ENCODE results near the gene OSTC.
A peak's percentile ranks its signal among the peaks of the same experiment; 100 is the strongest.

Gene OSTC

GRCh38 chr4:108636246-108636645 is 14.2 kb upstream of the OSTC start:
- Histone ChIP-seq H3K9me3 (no peaks in the 10 kb centered on the region), H3K4me1 (no peaks in the 10 kb centered on the region), H3K27me3 (no peaks in the 10 kb centered on the region), H3K4me3 (ENCODE audit: low read depth, low read length) (no peak overlapping the region), H3K36me3 (peaks cover 35% of the 10 kb centered on the region)
- TF ChIP-seq, protein P1, sequence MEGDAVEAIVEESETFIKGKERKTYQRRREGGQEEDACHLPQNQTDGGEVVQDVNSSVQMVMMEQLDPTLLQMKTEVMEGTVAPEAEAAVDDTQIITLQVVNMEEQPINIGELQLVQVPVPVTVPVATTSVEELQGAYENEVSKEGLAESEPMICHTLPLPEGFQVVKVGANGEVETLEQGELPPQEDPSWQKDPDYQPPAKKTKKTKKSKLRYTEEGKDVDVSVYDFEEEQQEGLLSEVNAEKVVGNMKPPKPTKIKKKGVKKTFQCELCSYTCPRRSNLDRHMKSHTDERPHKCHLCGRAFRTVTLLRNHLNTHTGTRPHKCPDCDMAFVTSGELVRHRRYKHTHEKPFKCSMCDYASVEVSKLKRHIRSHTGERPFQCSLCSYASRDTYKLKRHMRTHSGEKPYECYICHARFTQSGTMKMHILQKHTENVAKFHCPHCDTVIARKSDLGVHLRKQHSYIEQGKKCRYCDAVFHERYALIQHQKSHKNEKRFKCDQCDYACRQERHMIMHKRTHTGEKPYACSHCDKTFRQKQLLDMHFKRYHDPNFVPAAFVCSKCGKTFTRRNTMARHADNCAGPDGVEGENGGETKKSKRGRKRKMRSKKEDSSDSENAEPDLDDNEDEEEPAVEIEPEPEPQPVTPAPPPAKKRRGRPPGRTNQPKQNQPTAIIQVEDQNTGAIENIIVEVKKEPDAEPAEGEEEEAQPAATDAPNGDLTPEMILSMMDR (IDR thresholded peaks at IDR 0.05; ENCODE audit: low read depth, low read length) = no peak
- DNase-seq = no peak

DNA sequence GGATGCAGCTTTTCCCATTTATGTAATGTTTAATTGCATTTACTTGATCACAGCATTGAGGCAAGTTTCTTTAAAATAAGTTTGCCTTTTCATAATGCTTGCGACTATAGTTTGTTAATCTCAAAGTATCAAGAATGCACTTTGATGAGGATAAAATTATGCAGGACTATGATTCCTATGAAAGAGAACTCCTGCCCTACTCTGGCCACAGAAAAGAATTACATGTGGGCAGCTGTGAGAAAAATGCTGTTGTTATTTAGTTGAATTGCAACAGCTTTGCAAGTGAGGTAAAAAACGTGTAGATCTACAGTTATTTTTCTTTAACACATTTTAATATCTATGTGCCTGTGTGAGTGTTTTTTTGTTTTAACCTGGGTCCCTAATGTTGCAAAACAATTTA is 12.5 kb upstream of the OSTC start:
- Histone ChIP-seq H3K36me3 (peaks cover 21% of the 10 kb centered on the region), H3K4me3 (ENCODE audit: low read depth, low read length) (no peak overlapping the region), H3K4me1 (no peaks in the 10 kb centered on the region), H3K9me3 (no peaks in the 10 kb centered on the region), H3K27me3 (no peaks in the 10 kb centered on the region)
- no peak for DNase-seq
- TF ChIP-seq, protein P1 (IDR thresholded peaks at IDR 0.05; ENCODE audit: low read depth, low read length) = no peak

- TF ChIP-seq, protein P1 (IDR thresholded peaks at IDR 0.05; ENCODE audit: low read depth, low read length) = no peak
- no peaks in the 10 kb centered on the region for H3K4me1 ChIP-seq
- no peaks in the 10 kb centered on the region for H3K36me3 ChIP-seq
- H3K27me3 ChIP-seq = no peaks in the 10 kb centered on the region
- no peaks in the 10 kb centered on the region for H3K9me3 ChIP-seq
- DNase-seq = no peak
- no peak overlapping the region for H3K4me3 ChIP-seq (ENCODE audit: low read depth, low read length)
Observed at GRCh38 chr4:108644237-108644636, 6.2 kb upstream of the OSTC start.

DNA sequence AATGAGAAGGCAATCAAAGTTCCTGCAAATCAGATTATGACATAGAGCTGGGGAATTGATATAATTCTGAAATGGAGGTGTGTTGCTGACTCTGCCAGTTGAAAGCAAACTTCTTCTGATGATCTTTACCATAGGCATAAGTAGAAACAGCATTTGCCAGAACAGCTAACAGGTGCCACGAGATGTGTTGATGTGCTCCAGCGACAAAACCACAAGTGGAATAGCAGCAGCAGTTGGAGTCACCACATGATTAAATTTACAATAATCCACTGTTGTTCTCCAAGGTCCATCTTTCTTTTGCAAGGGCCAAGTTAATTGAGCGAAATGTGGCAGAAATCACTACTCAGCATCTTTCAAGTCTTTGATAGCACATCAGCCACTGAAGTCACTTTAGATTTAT is 3.7 kb upstream of the OSTC start:
- no peaks in the 10 kb centered on the region for H3K27me3 ChIP-seq
- TF ChIP-seq, protein P1 (IDR thresholded peaks at IDR 0.05; ENCODE audit: low read depth, low read length) = no peak
- H3K4me3 ChIP-seq (ENCODE audit: low read depth, low read length) = no peak overlapping the region
- H3K36me3 ChIP-seq = no peaks in the 10 kb centered on the region
- DNase-seq = no peak
- H3K9me3 ChIP-seq = no peaks in the 10 kb centered on the region
- H3K4me1 ChIP-seq = peaks cover 3% of the 10 kb centered on the region; the same call in 1 of the 2 replicates

DNA sequence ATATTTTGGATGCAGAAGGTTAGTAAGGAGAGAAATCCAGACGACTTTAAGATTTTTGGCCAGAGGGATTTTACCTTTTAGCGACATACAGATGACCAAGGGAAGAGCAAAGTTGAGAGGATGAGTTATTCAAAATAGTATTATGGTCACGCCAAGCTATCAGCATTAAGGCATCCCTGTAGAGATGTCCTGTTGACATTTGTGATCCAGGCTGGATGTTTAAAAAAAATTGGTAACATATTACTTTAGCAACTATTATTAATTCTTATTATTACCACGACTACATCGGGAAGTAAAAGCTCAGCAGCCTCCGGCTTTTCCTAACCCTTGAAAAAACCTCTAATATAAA is 562 bp upstream of the OSTC start:
- H3K9me3 ChIP-seq = no peaks in the 10 kb centered on the region
- H3K36me3 ChIP-seq = no peaks in the 10 kb centered on the region
- H3K27me3 ChIP-seq = no peaks in the 10 kb centered on the region
- H3K4me3 ChIP-seq (ENCODE audit: low read depth, low read length) = peak overlapping the region; percentile 96
- DNase-seq = no peak
- H3K4me1 ChIP-seq = peaks cover 3% of the 10 kb centered on the region; the same call in 1 of the 2 replicates
- TF ChIP-seq, protein P1 (IDR thresholded peaks at IDR 0.05; ENCODE audit: low read depth, low read length) = no peak; the same call in 1 of the 2 replicates

DNA sequence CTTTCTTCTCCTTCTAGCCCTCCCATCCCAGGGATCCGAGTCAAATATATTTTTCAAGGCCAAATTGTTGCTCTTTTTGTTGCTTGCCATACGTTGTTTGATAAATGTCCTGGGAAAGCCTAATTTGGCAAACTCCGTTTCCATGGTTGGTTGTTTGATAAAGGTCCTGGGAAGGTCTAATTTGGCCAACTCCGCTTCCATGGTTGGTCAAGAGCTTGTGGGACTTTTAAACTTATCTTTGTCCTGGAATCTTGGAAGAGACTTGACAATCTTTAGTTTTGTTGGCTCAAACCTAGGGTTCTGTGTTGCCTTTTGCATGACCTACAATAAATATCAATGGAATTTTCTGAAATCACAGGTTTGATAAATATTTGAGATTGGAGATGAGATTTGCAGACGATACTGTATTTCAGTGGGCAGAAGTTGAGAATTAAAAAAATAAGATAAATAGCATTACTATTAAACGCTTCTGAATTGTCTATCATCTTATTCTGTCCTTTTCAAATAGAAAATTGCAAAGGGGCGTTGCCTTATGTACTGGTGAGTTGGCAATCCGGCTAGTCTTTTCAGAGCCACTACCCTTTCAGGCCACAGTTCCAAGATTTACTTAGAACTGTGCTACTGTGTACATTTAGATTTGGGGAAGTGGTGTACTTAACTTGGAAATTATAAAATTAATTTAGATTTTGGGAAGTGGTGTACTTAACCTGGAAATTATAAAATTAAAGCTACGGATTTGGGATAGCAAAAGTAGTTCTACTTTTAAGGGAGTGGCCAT is 804 bp downstream of the OSTC start:
- Histone ChIP-seq H3K36me3 (peaks cover 7% of the 10 kb centered on the region), H3K4me3 (ENCODE audit: low read depth, low read length) (peak overlapping the region; percentile 96), H3K27me3 (no peaks in the 10 kb centered on the region), H3K9me3 (no peaks in the 10 kb centered on the region), H3K4me1 (peaks cover 3% of the 10 kb centered on the region; the same call in 1 of the 2 replicates)
- no peak for DNase-seq
- TF ChIP-seq, protein P1 (IDR thresholded peaks at IDR 0.05; ENCODE audit: low read depth, low read length) = no peak

All from BE2C (cell line).